DND-41 (cell line): ENCODE data around the gene PPFIBP2.

Source experiments
- CTCF ChIP-seq: IDR thresholded peaks from 2 replicates; pipeline ENCODE4 v1.5.1; 2012; ENCODE audit warnings: borderline replicate concordance, low read length, moderate library complexity, mild to moderate bottlenecking; ENCODE audit not compliant: poor library complexity, severe bottlenecking; ENCODE audit errors: extremely low read depth
- EZH2 ChIP-seq: IDR thresholded peaks from 3 replicates; pipeline ENCODE4 v1.6.1; 2012; ENCODE audit warnings: borderline replicate concordance, low read depth, mild to moderate bottlenecking, moderate library complexity, low read length, inconsistent platforms; ENCODE audit not compliant: severe bottlenecking

GRCh38 chr11:7643314-7643713 is 129.5 kb downstream of the PPFIBP2 start:
- TF ChIP-seq CTCF = no peak
- no peak for TF ChIP-seq EZH2
